HG03439 (cell line): Measurements from ENCODE around the gene DDX39B.
"Not testable (repeated sequence)": the region's sequence is repeated elsewhere in the genome, so short reads cannot be mapped to it uniquely, and the experiment has no call there.

Source experiments
- ATAC-seq: cut with Tn5 transposase; IDR thresholded peaks from one replicate; pipeline ENCODE4 v1.9.1; 2021; ENCODE audit warnings: mild to moderate bottlenecking, moderate library complexity; ENCODE audit not compliant: unreplicated experiment

The DDX39B gene

GRCh38 chr6:31487674-31488073 is 54.1 kb downstream of the DDX39B start:
- not testable (repeated sequence) for ATAC-seq

GRCh38 chr6:31486065-31486837 is 55.6 kb downstream of the DDX39B start:
- ATAC-seq = not testable (repeated sequence)

GRCh38 chr6:31485055-31485454 is 56.7 kb downstream of the DDX39B start:
- ATAC-seq = no peak

- ATAC-seq = no peak
Measured at GRCh38 chr6:31483392-31483791, 58.4 kb downstream of the DDX39B start.

GRCh38 chr6:31480574-31480973 is 61.2 kb downstream of the DDX39B start:
- ATAC-seq = no peak
